Measurements from ENCODE around the gene ATXN10. TPM values are rescaled to one million over a fixed set of nuclear protein-coding genes. Genes with fewer than 3 reads are reported as not detected.
"Not testable (repeated sequence)": the region's sequence is repeated elsewhere in the genome, so short reads cannot be mapped to it uniquely, and the experiment has no call there.

ATXN10 gene
- total RNA-seq, 2 experiments from 2014 or later = 114 to 121 TPM

DNA sequence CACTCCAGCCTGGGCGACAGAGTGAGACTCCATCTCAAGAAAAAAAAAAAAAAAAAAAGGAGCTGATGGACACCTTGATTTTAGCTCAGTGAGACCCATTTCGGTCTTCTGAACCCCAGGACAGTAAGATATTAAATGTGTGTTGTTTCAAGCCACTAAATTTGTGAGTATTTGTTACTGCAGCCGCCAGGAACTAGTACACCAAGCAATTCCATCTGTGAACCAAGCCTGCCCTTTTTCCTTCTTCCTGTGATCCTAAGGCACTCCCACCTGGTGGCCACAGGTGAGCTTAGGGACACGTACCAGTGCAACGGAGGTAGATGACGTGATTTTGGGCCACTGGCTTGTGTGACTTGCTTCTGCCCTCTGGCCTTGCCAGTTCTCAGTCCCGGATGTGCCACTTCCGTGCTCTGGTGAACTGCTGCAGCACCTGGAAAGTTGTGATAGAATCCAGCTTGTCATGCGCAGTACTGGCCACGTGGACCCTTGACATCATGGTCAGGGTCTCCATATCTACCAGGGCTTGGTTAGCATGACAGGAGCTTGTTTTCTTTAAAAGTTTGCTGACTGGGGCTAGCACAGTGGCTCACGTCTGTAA, 19.6 kb upstream of the ATXN10 start:
- TF ChIP-seq, protein P1, sequence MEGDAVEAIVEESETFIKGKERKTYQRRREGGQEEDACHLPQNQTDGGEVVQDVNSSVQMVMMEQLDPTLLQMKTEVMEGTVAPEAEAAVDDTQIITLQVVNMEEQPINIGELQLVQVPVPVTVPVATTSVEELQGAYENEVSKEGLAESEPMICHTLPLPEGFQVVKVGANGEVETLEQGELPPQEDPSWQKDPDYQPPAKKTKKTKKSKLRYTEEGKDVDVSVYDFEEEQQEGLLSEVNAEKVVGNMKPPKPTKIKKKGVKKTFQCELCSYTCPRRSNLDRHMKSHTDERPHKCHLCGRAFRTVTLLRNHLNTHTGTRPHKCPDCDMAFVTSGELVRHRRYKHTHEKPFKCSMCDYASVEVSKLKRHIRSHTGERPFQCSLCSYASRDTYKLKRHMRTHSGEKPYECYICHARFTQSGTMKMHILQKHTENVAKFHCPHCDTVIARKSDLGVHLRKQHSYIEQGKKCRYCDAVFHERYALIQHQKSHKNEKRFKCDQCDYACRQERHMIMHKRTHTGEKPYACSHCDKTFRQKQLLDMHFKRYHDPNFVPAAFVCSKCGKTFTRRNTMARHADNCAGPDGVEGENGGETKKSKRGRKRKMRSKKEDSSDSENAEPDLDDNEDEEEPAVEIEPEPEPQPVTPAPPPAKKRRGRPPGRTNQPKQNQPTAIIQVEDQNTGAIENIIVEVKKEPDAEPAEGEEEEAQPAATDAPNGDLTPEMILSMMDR (IDR thresholded peaks at IDR 0.05) = no peak
- ChIA-PET CTCF (no interaction called here), POLR2A (interaction anchor here (0.8 kb wide), 1 partner anchor 21 kb away, joined by 3 read pairs; no protein-coding TSS in a partner anchor)
- H3K36me3 Mint-ChIP-seq (ENCODE audit: low read depth) = no peaks in the 10 kb centered on the region
- no peaks in the 10 kb centered on the region for H3K9me3 Mint-ChIP-seq
- no peak overlapping the region for H3K4me3 Mint-ChIP-seq
- peaks cover 3% of the 10 kb centered on the region for H3K4me1 Mint-ChIP-seq (ENCODE audit: low read depth)
- DNase-seq = no peak
- no peak overlapping the region for H3K27ac Mint-ChIP-seq
- intact Hi-C loops (cut with micrococcal nuclease) = no loop called here
- no peak for ATAC-seq
- peaks cover 10% of the 10 kb centered on the region for H3K27me3 Mint-ChIP-seq

- ChIA-PET POLR2A (no interaction called here), CTCF (interaction anchor here (1.2 to 1.7 kb wide), 2 partner anchors 9 to 12 kb away, joined by 3 to 6 read pairs; no protein-coding TSS in a partner anchor)
- DNase-seq (no peak), ATAC-seq (no peak)
- TF ChIP-seq, protein P1 (IDR thresholded peaks at IDR 0.05) = no peak
- Mint-ChIP-seq H3K9me3 (no peaks in the 10 kb centered on the region), H3K4me1 (ENCODE audit: low read depth) (no peaks in the 10 kb centered on the region), H3K36me3 (ENCODE audit: low read depth) (no peaks in the 10 kb centered on the region), H3K27ac (no peak overlapping the region), H3K27me3 (peaks cover 8% of the 10 kb centered on the region), H3K4me3 (no peak overlapping the region)
- intact Hi-C loops (cut with micrococcal nuclease) = no loop called here
Observed at GRCh38 chr22:45656577-45656976, 15.1 kb upstream of the ATXN10 start.

- H3K27me3 Mint-ChIP-seq = peaks cover 7% of the 10 kb centered on the region
- H3K36me3 Mint-ChIP-seq (ENCODE audit: low read depth) = no peaks in the 10 kb centered on the region
- H3K4me1 Mint-ChIP-seq (ENCODE audit: low read depth) = no peaks in the 10 kb centered on the region
- no peak overlapping the region for H3K27ac Mint-ChIP-seq
- intact Hi-C loops (cut with micrococcal nuclease) = no loop called here
- no peak for DNase-seq
- ATAC-seq = no peak
- H3K4me3 Mint-ChIP-seq = no peak overlapping the region
- ChIA-PET POLR2A (no interaction called here), CTCF (interaction anchor here (1.7 kb wide), 1 partner anchor 8 kb away, joined by 6 read pairs; no protein-coding TSS in a partner anchor)
- no peaks in the 10 kb centered on the region for H3K9me3 Mint-ChIP-seq
- TF ChIP-seq, protein P1 (IDR thresholded peaks at IDR 0.05) = no peak
Observed at GRCh38 chr22:45657701-45658100, 13.9 kb upstream of the ATXN10 start.

GRCh38 chr22:45664136-45664646, 7.4 kb upstream of the ATXN10 start:
- H3K9me3 Mint-ChIP-seq = no peaks in the 10 kb centered on the region
- ChIA-PET POLR2A (no interaction called here), CTCF (interaction anchor here (1.3 kb wide), 1 partner anchor 9 kb away, joined by 4 read pairs; no protein-coding TSS in a partner anchor)
- ATAC-seq (no peak), DNase-seq (no peak)
- intact Hi-C loops (cut with micrococcal nuclease) = no loop called here
- TF ChIP-seq, protein P1 (IDR thresholded peaks at IDR 0.05) = no peak
- H3K27me3 Mint-ChIP-seq = peaks cover 11% of the 10 kb centered on the region
- H3K4me1 Mint-ChIP-seq (ENCODE audit: low read depth) = no peaks in the 10 kb centered on the region
- H3K27ac Mint-ChIP-seq = no peak overlapping the region
- H3K4me3 Mint-ChIP-seq = no peak overlapping the region
- no peaks in the 10 kb centered on the region for H3K36me3 Mint-ChIP-seq (ENCODE audit: low read depth)

DNA sequence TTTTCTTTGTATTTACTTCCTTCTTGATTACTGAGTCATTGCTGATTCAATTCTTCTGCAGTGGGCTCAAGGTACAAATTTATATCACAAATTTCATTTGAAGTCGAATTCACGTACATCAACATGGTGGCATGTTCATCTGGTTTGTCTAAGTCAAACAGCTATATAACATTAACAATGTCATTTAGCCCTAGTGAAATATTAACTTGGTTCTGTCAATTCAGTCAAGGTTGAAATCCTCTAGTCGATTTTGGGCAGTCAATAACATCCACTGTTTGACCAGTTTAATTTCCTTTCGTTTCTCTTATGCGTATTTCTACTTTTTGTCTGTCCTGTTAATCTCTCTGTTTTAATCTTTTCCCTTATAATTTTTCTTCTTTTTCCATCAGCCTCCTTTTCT, 4.1 kb upstream of the ATXN10 start:
- no peaks in the 10 kb centered on the region for H3K9me3 Mint-ChIP-seq
- no peak overlapping the region for H3K27ac Mint-ChIP-seq
- intact Hi-C loops (cut with micrococcal nuclease) = no loop called here
- ChIA-PET POLR2A (interaction anchor here (0.6 kb wide), 1 partner anchor 40 kb away, joined by 3 read pairs; no protein-coding TSS in a partner anchor), CTCF (no interaction called here)
- TF ChIP-seq, protein P1 (IDR thresholded peaks at IDR 0.05) = no peak
- no peak overlapping the region for H3K4me3 Mint-ChIP-seq
- H3K4me1 Mint-ChIP-seq (ENCODE audit: low read depth) = no peaks in the 10 kb centered on the region
- DNase-seq = no peak
- peaks cover 2% of the 10 kb centered on the region for H3K36me3 Mint-ChIP-seq (ENCODE audit: low read depth)
- H3K27me3 Mint-ChIP-seq = peaks cover 8% of the 10 kb centered on the region
- no peak for ATAC-seq

- Mint-ChIP-seq H3K4me1 (ENCODE audit: low read depth) (peaks cover 27% of the 10 kb centered on the region), H3K36me3 (ENCODE audit: low read depth) (peaks cover 20% of the 10 kb centered on the region)
- ATAC-seq; DNase-seq; H3K9me3 Mint-ChIP-seq; intact Hi-C loops (cut with micrococcal nuclease); H3K27me3 Mint-ChIP-seq; H3K27ac Mint-ChIP-seq; H3K4me3 Mint-ChIP-seq; POLR2A ChIA-PET: not testable (repeated sequence)
- CTCF ChIA-PET = interaction anchor here (1.0 kb wide), 1 partner anchor 336 kb away, joined by 3 read pairs; no protein-coding TSS in a partner anchor
Observed at GRCh38 chr22:45670363-45670762, 1.3 kb upstream of the ATXN10 start.

Data from activated CD8-positive, alpha-beta T cell treated with anti-CD3 and anti-CD28 coated beads for 36 hours (primary cell).